ENCODE results near the gene PPEF2.

- TF ChIP-seq CTCF (IDR thresholded peaks at IDR 0.05) = no peak
- no peak for TF ChIP-seq POLR2AphosphoS5 (IDR thresholded peaks at IDR 0.05)
Measured at GRCh38 chr4:75930152-75930551, 27.9 kb upstream of the PPEF2 start.
